GM12878 (cell line): Measurements from ENCODE around the gene TBC1D2B. TPM values are rescaled to one million over a fixed set of nuclear protein-coding genes. Genes with fewer than 3 reads are reported as not detected.

Experiments used
- BHLHE40 ChIP-seq, 2 experiments: fragments of 450-650 bp in 1 of 2; IDR thresholded peaks; 2 replicates each; pipeline ENCODE4 v1.6.1; 2011 to 2017; ENCODE audit warnings: low read depth in 2 of 2, borderline replicate concordance in 1 of 2, improper control_type of control experiment in 1 of 2, low read length in 1 of 2, mild to moderate bottlenecking in 1 of 2
- BRCA1 ChIP-seq: IDR thresholded peaks from 2 replicates; pipeline ENCODE4 v1.6.1; 2011; ENCODE audit warnings: low read depth, low read length, improper control_type of control experiment
- CREB1 ChIP-seq: IDR thresholded peaks from 2 replicates; pipeline ENCODE4 v1.6.1; 2012; ENCODE audit warnings: low read depth, mild to moderate bottlenecking, inconsistent platforms
- ESRRA ChIP-seq: IDR thresholded peaks from 2 replicates; pipeline ENCODE4 v1.6.1; 2012; ENCODE audit warnings: mild to moderate bottlenecking, low read length, improper control_type of control experiment
- FOS ChIP-seq: IDR thresholded peaks from 3 replicates; pipeline ENCODE4 v1.6.1; 2011; ENCODE audit warnings: borderline replicate concordance; ENCODE audit not compliant: insufficient read length; ENCODE audit errors: extremely low read depth
- HDAC2 ChIP-seq: fragments of 200-600 bp; sonication (generic); IDR thresholded peaks from 2 replicates; pipeline ENCODE4 v1.6.1; 2017
- HSF1 ChIP-seq: fragments of 150-350 bp; IDR thresholded peaks from 2 replicates; pipeline ENCODE4 v1.6.1; 2014; ENCODE audit warnings: mild to moderate bottlenecking, low read depth, low read length
- JUNB ChIP-seq: IDR thresholded peaks from 2 replicates; pipeline ENCODE4 v1.6.1; 2016; ENCODE audit warnings: antibody characterized with exemption, mild to moderate bottlenecking
- MEF2A ChIP-seq: IDR thresholded peaks from 2 replicates; pipeline ENCODE4 v1.6.1; 2011; ENCODE audit warnings: low read depth, mild to moderate bottlenecking, low read length, moderate library complexity; ENCODE audit not compliant: insufficient read depth
- MTA3 ChIP-seq: IDR thresholded peaks from 2 replicates; pipeline ENCODE4 v1.6.1; 2012; ENCODE audit warnings: low read length, inconsistent platforms, borderline replicate concordance
- NKRF ChIP-seq: fragments of 450-650 bp; conservative IDR thresholded peaks from 2 replicates; pipeline ENCODE4 v1.6.1; 2017; ENCODE audit warnings: mild to moderate bottlenecking, moderate library complexity
- SKIL ChIP-seq: fragments of 450-650 bp; IDR thresholded peaks from 2 replicates; pipeline ENCODE4 v1.6.1; 2017; ENCODE audit warnings: mild to moderate bottlenecking, low read depth, inconsistent platforms; ENCODE audit not compliant: poor library complexity, severe bottlenecking
- SMAD5 ChIP-seq: IDR thresholded peaks from 2 replicates; pipeline ENCODE4 v1.6.1; 2016; ENCODE audit warnings: antibody characterized with exemption, low read depth
- SMARCA5 ChIP-seq: fragments of 450-650 bp; IDR thresholded peaks from 2 replicates; pipeline ENCODE4 v1.6.1; 2017; ENCODE audit warnings: mild to moderate bottlenecking
- ZBTB11 ChIP-seq: fragments of 450-650 bp; formaldehyde crosslinking; IDR thresholded peaks from 2 replicates; pipeline ENCODE4 v1.5.0; 2022; ENCODE audit warnings: mild to moderate bottlenecking, missing genetic modification characterization
- polyA plus RNA-seq, 11 experiments: library from polyadenylated mRNA; depleted of rRNA in 4 of 11; unstranded in 6 of 11; stranded (reverse) in 5 of 11; fragments of >200 nt; fragmentation: Nextera tagmentation in 4 of 11; fragmentation: Illumina TruSeq in 1 of 11; extraction: Ambion mirVana in 4 of 11; extraction: Trizol in 1 of 11; gene quantifications; 1 replicate in 1 of 11; 2 replicates in 10 of 11; pipeline versions ENCODE4 v1.2.1 to v1.2.3, GENCODE V29; 2011 to 2016; ENCODE audit warnings: inconsistent platforms in 2 of 11, missing spikeins in 2 of 11, low read depth in 1 of 11
- total RNA-seq, 4 experiments: library from RNA; depleted of rRNA in 3 of 4; stranded (reverse); fragments of >200 nt in 3 of 4; fragmentation: Illumina TruSeq in 1 of 4; extraction: Trizol in 1 of 4; gene quantifications; 2 replicates each; pipeline versions ENCODE4 v1.2.1 to v1.2.3, GENCODE V29; 2013 to 2021

Gene TBC1D2B
- total and polyA plus RNA-seq, 10 of the 15 experiments (the other 5 are each of a cell fraction or from before 2014, with no cell fraction given): 1.3 to 53.4 (median 19.4) TPM

GRCh38 chr15:78034495-78035191, 42.9 kb downstream of the TBC1D2B start (continued):
- TF ChIP-seq ZBTB11: no peak
- TF ChIP-seq SMAD5: no peak
- TF ChIP-seq BHLHE40 (IDR thresholded peaks at IDR 0.05; ENCODE audit: borderline replicate concordance in 1 of 2, low read depth in 2 of 2, low read length in 1 of 2): peak in 1 of 2 experiments; percentile 48; a peak in 1 of 4 replicates
- no peak for TF ChIP-seq SKIL
- TF ChIP-seq ESRRA: no peak
- no peak; the same call in 1 of the 2 replicates for TF ChIP-seq JUNB
- TF ChIP-seq MTA3: no peak
- no peak for TF ChIP-seq HDAC2
- no peak for TF ChIP-seq HSF1
- TF ChIP-seq MEF2A: no peak
- TF ChIP-seq SMARCA5: 0 out of 2 replicates have a peak, but pooled peaks have one; percentile 28
- no peak for TF ChIP-seq CREB1
- no peak for TF ChIP-seq FOS
- TF ChIP-seq BRCA1: no peak
- no peak for TF ChIP-seq NKRF
